HG03196 (cell line): ENCODE measurements around the gene TFB2M.

Experiments
- ATAC-seq: cut with Tn5 transposase; IDR thresholded peaks from one replicate; pipeline ENCODE4 v1.9.1; 2021; ENCODE audit not compliant: unreplicated experiment

Gene TFB2M

GRCh38 chr1:246516126-246516525 is 49.9 kb downstream of the TFB2M start:
- ATAC-seq, result no peak

DNA sequence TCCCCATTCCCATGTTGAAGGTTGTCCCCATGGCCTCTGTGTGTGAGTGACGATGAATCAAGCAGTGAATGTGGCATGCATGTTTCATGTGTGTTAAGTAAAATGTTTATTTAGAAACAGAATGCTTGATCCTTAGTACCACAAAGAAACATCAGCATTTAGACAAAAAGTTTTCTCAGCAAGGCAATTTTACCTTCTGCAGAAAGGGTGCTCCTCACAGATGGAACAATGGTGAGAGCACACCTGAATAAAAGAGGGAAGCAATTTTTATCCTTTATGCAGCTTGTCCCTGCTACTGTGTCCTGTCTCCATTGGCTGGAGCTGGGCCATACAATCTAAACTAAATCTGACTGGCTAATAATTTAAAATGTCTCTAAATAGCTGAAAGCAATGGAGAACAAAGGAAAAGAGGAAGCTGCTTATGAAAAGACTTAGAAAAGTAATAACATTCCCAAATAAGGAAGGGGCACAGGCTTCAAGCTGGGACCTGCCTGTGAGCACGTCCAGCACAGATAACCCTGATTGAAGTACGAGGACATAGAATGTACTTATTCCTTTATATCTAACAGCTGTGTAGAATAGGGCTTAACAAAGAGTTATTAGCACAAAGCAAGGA is 50.6 kb downstream of the TFB2M start:
- no peak for ATAC-seq

- no peak for ATAC-seq
Observed at GRCh38 chr1:246513619-246514343, 52.3 kb downstream of the TFB2M start.

GRCh38 chr1:246513041-246513440 is 53.0 kb downstream of the TFB2M start:
- no peak for ATAC-seq

GRCh38 chr1:246512635-246513034 is 53.4 kb downstream of the TFB2M start:
- ATAC-seq, result no peak

GRCh38 chr1:246512230-246512629 is 53.8 kb downstream of the TFB2M start:
- ATAC-seq, result no peak

DNA sequence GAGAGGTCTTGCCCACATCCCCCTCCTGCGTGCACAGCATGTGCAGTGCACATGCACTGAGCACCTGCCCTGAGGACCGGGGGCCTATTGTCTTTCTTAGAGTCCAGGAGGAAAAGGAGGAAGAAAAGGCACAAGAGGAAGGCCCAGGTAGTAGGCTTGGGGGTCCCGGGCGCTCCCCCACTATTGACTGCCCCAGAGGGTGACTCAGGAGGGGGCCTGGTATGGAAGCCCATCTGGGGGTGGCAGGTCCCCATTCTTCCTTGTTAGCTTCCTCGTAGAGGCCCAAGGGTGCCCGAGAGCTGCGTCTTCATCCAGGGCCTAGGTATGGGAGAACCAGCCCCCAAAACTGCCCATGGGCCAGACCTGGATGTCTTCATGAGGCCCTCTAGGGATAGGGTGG is 54.9 kb downstream of the TFB2M start:
- ATAC-seq, result no peak

DNA sequence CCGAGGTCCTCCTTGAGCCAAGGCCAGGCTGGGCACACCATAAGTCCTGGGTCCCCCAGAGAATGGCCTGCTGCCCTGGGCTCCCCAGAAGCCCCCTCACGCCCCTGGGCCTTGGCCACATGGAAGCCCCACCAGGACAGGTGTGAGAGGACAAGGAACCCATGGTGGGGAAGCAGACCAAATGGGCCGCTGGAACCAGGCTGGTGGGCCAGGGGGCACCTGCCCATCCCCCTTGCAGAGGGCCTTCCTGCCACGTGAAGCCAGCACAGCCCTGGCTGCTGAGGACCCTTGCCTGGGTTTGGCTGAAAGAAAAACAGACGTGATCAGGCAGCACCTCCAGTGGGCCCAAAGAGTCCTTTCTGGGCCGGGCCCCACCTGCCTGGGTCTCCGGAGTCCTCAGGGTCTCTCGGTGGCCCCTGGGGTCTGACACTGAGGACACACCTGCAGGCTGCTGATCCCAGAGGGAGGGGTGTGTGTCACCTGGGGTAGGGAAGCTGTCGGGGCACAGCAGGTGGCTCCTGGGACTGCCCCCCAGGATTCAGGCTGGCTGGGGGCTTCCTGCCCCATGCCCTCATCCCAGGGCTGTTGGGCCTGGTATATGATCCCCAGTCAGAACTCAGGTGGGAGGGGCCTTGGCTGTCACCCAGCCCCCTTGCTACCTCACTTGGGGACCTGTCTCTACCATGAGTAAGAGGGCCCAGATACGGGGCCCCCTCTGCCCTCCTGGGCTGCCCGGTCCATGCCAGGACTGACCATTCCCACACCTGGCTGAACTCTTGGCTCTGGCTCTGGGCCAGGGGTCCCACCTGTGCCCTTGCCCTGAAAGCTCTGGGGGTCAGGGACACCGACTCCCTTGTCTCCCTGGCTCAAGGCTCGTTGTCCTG is 55.7 kb downstream of the TFB2M start:
- ATAC-seq, result no peak

DNA sequence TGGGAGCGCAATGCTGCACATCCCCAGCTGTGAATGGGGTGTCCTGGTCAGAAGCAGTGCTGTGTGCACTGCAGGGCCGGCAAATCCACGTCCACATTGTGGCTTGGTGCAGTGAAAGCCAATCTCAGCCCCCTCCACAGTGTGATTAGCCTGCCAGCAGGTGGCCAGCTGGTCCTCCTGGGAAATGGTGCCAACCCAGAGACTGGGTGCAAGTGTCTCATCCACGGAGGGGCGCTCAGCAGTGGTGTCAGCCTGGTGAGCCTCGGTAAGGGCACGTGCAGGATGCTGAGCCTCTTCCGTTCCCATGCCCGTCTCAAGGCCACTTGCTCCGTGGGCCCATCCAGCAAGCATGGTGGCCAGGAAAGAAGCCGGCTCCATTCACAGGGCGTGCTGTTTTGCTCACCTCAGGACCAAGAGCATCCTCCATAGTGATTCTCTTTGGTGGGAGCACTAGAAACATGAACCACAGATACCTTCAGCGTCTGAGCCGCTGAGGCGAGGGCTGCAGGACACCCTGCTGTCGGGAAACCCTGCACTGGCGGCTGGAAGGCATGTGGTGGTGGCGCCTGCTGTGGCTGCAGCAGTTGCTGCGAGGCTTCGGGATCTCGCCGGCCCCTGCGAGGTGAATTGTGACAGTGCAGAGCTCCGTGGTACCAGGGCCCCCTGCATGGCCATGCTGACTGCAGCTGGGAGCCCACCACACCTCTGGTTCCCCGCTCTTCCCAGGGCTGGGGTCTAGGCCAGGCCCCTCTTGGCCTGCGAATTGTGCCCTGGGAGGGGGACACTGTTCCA is 57.0 kb downstream of the TFB2M start:
- ATAC-seq, result no peak

DNA sequence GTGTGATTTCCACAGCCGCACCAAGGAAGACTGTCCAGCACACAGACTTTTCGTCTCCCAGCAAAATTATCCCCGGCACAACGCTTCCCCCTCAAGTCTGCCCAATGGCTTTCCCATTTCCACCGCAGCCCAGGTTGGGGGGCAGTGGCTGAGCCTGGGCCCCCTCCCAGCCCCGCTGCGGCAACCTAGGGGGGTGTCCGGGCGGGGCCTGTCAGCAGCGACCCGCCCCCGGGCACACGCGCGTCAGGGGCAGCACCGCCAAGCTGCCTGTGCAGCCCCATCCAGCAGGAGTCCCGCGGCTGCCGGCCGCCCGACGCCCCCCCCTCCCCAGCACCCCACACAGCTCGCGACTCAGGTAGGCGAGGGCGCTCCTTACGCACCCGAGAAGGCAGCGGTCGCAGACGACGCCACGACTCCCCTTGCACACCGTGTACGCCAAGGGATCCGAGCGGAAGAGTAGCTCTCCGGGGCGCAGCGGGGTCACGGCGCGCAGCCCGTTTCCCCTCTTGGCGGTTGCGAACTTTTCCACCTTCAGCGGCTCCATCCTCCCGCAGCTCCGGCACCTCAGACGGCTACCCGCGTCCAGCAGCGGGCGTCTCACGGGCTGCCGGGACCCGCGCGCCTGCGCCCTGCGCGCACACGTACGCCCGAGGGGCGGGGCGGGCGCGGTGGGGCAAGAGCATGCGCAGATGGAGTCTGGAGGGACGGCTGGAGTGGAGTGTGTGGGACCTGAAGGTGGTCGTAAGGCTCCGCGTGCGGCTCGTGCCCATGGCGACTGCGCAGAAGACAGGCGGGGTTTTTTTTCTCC is 59.2 kb downstream of the TFB2M start, which contains the start of gene SMYD3:
Gene SMYD3, minus strand, starts transcription at position 606 of the 808 bp plus-strand sequence.
- peak; percentile 84 for ATAC-seq

- peak; percentile 14 for ATAC-seq
Observed at GRCh38 chr1:246506367-246506673, 59.7 kb downstream of the TFB2M start.

DNA sequence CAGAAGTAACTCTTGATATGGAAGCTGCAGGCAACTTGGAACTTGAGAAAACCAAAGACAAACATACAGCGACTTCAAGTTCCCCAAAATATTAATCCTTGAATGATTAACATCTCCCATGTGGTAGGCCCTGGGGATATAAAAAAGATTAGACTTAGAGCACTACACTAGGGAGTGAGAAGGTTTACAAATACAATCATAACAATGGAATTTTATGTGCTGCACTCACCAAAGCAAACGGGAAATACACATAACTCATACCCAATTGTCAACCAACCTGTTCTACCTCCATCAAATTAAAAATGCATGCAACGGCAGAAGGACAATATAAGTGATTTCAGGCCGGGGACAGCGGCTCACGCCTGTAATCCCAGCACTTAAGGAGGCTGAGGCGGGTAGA is 62.7 kb downstream of the TFB2M start:
- ATAC-seq, result no peak

DNA sequence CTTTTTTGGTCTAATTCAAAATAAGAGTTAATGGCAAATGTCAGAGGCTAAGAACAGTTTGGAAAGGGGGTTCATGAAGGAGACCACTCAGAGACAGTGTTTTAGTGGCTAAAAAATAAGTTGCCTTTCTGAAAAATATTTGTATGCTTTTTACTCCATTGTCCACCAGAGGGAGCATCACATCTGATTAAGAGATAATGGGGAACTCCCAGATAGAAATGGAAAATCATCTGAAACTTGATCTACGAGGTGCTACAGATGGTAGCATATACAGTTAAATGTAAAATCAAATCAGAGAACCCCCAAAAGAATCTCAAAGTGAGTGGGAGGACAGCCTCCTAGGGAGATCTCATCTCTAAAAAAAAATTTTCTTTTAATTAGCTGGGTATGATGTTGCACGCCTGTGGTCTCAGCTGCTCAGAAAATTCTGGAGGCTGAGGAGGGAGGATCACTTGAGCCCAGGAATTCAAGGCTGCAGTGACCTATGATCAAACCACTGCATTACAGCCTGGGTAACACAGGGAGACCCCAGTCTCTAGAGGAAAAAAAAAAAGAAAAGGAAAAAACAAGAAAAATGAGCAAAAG is 68.6 kb downstream of the TFB2M start:
- ATAC-seq, result peak; percentile 46

DNA sequence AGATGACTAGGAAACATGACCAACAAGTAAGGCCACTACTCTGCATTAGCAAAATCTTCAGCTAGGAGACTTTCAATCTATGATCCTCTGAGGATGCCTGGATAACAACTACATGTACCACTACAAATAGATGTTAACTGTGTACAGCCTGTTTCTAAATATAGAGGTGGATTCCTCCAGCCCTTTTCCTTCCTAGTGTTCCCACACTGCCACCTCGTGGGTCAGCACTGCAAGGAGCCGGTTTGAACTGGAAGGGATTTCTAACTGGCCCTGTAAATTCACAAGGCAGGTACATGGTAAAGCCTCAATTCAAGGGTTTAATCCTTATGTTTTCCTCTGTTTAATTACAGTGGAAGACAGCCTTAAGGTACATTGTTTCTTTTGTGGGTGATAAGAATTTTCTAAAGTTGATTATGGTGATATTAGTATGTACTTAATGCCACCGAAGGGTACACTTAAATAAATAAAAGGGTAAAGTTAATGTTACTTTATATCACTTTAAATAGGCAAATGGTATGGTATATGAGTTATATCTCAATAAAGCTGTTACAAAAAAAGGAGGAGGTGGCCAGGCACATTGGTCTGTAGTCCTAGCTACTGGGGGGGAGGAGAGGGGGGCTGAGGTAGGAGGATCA is 73.3 kb downstream of the TFB2M start:
- no peak for ATAC-seq

DNA sequence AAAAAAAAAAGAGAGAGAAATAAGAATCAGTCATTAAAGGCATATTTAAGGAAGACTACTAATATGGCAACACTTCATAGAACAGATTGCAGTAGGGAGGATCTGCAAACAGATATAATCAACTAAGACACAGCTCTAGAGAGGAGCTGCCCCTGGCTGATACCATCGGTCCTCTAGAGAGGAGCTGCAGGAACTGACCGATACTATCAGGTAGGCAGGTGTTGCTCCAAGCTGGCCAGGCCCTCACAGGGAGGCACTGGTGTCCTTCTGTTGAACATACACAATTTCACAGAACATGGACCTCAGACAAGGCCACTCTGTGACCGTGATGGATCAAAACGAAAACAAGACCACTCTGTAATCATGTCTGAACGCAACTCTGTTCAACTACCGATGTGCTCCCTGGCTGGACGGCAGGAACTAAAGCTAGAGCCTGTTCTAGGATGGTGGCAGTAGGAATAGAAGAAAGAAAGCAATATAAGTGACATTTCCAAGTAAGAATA is 74.5 kb downstream of the TFB2M start:
- no peak for ATAC-seq
